ENCODE results near the gene REV1. TPM values are rescaled to one million over a fixed set of nuclear protein-coding genes. Genes with fewer than 3 reads are reported as not detected.

Gene REV1
- total RNA-seq, 3 donors from 2014 or later: 40.2 to 53.4 (median 50.7) TPM

DNA sequence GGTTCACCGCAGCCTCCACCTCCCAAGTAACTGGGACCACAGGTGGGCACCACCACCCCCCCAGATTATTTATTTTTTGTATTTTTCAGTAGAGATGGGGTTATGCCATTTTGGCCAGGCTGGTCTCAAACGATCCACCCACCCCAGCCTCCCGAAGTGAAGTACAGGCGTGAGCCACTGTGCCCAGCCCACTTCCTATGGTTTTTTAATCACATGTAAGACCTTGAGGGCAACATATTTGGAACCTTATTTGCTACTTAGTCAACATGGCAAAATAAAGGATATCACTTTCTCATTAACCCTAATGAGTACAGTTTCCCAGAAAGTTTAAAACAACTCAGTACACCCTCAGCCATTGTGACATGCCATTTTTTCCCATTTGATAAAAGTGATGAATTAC is 88.0 kb downstream of the REV1 start:
- Histone ChIP-seq H3K4me3 (no peak overlapping the region), H3K9me3 (no peaks in the 10 kb centered on the region), H3K36me3 (ENCODE audit: low read depth) (no peaks in the 10 kb centered on the region), H3K4me1 (ENCODE audit: low read depth) (no peaks in the 10 kb centered on the region)
- DNase-seq: no peak
- intact Hi-C loops (cut with DNase I, micrococcal nuclease): no loop called here
- no peak for ATAC-seq
- TF ChIP-seq, protein P1, sequence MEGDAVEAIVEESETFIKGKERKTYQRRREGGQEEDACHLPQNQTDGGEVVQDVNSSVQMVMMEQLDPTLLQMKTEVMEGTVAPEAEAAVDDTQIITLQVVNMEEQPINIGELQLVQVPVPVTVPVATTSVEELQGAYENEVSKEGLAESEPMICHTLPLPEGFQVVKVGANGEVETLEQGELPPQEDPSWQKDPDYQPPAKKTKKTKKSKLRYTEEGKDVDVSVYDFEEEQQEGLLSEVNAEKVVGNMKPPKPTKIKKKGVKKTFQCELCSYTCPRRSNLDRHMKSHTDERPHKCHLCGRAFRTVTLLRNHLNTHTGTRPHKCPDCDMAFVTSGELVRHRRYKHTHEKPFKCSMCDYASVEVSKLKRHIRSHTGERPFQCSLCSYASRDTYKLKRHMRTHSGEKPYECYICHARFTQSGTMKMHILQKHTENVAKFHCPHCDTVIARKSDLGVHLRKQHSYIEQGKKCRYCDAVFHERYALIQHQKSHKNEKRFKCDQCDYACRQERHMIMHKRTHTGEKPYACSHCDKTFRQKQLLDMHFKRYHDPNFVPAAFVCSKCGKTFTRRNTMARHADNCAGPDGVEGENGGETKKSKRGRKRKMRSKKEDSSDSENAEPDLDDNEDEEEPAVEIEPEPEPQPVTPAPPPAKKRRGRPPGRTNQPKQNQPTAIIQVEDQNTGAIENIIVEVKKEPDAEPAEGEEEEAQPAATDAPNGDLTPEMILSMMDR (IDR thresholded peaks at IDR 0.05): no peak

DNA sequence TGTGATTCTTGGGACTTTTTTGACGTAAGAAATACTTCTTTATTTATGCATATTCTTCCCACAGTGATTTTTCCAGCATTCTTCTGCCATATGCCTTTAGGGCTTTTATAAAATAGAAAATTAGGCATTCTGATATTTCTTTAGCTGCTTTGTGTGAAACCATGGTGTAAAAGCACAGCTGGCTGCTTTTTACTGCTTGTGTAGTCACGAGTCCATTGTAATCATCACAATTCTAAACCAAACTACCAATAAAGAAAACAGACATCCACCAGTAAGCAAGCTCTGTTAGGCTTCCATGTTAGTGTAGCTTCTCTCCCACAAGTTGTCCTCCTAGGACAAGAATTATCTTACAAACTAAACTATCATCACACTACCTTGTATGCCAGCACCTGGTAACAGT is 90.0 kb downstream of the REV1 start:
- TF ChIP-seq, protein P1 (IDR thresholded peaks at IDR 0.05): no peak
- ATAC-seq: no peak
- intact Hi-C loops (cut with DNase I, micrococcal nuclease): no loop called here

DNA sequence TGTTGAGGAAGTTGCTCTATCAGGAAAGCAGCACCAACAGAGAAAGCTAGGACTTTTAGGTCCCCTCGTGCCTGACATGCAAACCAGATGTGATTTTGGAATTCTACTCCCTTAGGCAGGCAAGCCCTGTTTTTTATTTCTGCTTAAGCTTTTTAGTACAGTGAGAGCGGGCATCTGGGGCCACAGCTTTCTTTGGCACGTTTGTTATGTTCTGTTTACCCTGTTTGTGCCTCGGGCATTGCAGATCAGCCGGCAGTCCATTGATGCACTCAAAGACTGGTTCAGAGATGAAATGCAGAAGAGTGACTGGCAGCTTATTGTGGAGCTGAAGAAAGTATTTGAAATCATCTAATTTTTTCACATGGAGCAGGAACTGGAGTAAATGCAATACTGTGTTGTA is 90.8 kb downstream of the REV1 start:
- no peaks in the 10 kb centered on the region for H3K9me3 ChIP-seq
- TF ChIP-seq, protein P1 (IDR thresholded peaks at IDR 0.05): no peak
- H3K36me3 ChIP-seq (ENCODE audit: low read depth): no peaks in the 10 kb centered on the region

More for the DNA sequence above, 90.0 kb downstream of the REV1 start:
- no peak for DNase-seq
- H3K36me3 ChIP-seq (ENCODE audit: low read depth): no peaks in the 10 kb centered on the region
- no peaks in the 10 kb centered on the region for H3K9me3 ChIP-seq
- H3K4me3 ChIP-seq: no peak overlapping the region
- no peaks in the 10 kb centered on the region for H3K4me1 ChIP-seq (ENCODE audit: low read depth)

DNA sequence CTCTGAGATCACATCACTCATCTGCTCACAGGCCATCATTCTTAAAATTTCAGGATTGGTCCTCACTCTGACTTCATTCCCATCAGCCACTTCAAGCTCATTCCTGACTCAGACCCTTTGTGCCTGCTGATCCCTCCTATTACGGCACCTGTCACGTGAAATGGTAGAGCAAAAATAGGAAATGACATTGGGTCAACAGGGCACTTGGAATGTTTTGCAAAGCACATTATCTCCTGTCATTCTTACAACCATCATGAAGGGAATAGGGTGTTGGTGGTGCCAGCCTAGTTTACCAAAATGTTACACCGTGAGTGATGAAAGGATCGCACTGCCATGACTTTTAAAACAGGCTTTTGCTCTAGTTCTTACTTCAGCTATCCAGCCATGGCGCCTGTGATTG is 91.5 kb downstream of the REV1 start:
- Histone ChIP-seq H3K4me3 (no peak overlapping the region), H3K4me1 (ENCODE audit: low read depth) (no peaks in the 10 kb centered on the region), H3K36me3 (ENCODE audit: low read depth) (no peaks in the 10 kb centered on the region), H3K9me3 (no peaks in the 10 kb centered on the region)
- intact Hi-C loops (cut with DNase I, micrococcal nuclease): no loop called here
- TF ChIP-seq, protein P1 (IDR thresholded peaks at IDR 0.05): no peak
- DNase-seq: no peak
- ATAC-seq: no peak

More for the DNA sequence above, 90.8 kb downstream of the REV1 start:
- H3K4me3 ChIP-seq: no peak overlapping the region
- DNase-seq: no peak
- H3K4me1 ChIP-seq (ENCODE audit: low read depth): no peaks in the 10 kb centered on the region
- no peak for ATAC-seq
- intact Hi-C loops (cut with DNase I, micrococcal nuclease): no loop called here

DNA sequence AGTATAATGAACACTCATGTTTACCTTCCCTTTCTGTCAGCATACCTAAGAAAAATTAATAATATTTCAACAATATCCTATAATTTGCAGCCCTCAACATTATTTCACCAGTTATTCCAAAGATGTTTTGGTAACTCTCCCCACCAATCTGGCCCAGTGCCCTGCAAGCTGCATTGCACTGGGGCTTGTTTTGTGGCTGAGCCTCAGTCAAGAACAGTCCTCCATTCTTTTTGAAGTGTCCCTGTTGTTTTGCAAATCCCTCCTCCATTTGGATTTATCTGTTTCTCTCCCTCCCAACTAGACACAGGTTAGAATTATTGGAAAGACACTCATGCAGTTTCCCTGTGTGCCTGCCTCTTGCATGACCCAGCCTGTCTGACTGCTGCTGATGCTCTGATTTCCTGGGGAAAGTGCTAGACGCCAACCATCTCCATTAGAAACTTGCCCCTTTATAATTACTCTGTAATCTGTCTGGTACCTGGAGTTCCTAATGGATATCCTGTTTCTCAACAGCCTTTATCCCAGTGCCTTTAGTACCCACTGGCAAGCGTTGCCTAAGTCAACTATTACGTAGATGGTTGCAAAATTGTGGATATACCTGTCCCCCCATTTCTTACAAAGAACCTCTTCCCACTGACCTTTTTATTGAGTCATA is 92.4 kb downstream of the REV1 start:
- ATAC-seq (no peak), DNase-seq (no peak)
- no peaks in the 10 kb centered on the region for H3K36me3 ChIP-seq (ENCODE audit: low read depth)
- no peaks in the 10 kb centered on the region for H3K4me1 ChIP-seq (ENCODE audit: low read depth)
- H3K9me3 ChIP-seq: no peaks in the 10 kb centered on the region
- intact Hi-C loops (cut with DNase I, micrococcal nuclease): no loop called here
- no peak overlapping the region for H3K4me3 ChIP-seq
- TF ChIP-seq, protein P1 (IDR thresholded peaks at IDR 0.05): no peak

Measured in mucosa of descending colon (tissue), 3 donors.